ENCODE results near the gene SEMA3D. TPM values are rescaled to one million over a fixed set of nuclear protein-coding genes. Genes with fewer than 3 reads are reported as not detected.

The SEMA3D gene
- polyA plus RNA-seq, 1 donor from 2014 or later, result 1.6 TPM

GRCh38 chr7:85232068-85232467, 45.2 kb upstream of the SEMA3D start:
- no peak overlapping the region for H3K4me2 ChIP-seq (ENCODE audit: low read length)
- H4K20me1 ChIP-seq (ENCODE audit: insufficient read depth), result no peaks in the 10 kb centered on the region
- TF ChIP-seq EP300 (conservative IDR thresholded peaks at IDR 0.05; ENCODE audit: poor library complexity, severe bottlenecking) (no peak), EZH2 (IDR thresholded peaks at IDR 0.05; ENCODE audit: borderline replicate concordance, insufficient read depth, low read length, poor library complexity, severe bottlenecking) (no peak), SMC3 (conservative IDR thresholded peaks at IDR 0.05; ENCODE audit: poor library complexity) (no peak), TAF1 (IDR thresholded peaks at IDR 0.05; ENCODE audit: low read depth) (no peak), RAD21 (conservative IDR thresholded peaks at IDR 0.05) (no peak), MXI1 (conservative IDR thresholded peaks at IDR 0.05; ENCODE audit: poor library complexity, severe bottlenecking) (no peak), POLR2AphosphoS5 (IDR thresholded peaks at IDR 0.05) (no peak)
- TF ChIP-seq, protein P1, sequence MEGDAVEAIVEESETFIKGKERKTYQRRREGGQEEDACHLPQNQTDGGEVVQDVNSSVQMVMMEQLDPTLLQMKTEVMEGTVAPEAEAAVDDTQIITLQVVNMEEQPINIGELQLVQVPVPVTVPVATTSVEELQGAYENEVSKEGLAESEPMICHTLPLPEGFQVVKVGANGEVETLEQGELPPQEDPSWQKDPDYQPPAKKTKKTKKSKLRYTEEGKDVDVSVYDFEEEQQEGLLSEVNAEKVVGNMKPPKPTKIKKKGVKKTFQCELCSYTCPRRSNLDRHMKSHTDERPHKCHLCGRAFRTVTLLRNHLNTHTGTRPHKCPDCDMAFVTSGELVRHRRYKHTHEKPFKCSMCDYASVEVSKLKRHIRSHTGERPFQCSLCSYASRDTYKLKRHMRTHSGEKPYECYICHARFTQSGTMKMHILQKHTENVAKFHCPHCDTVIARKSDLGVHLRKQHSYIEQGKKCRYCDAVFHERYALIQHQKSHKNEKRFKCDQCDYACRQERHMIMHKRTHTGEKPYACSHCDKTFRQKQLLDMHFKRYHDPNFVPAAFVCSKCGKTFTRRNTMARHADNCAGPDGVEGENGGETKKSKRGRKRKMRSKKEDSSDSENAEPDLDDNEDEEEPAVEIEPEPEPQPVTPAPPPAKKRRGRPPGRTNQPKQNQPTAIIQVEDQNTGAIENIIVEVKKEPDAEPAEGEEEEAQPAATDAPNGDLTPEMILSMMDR (IDR thresholded peaks at IDR 0.05; ENCODE audit: poor library complexity, severe bottlenecking), result no peak
- TF ChIP-seq, protein P2, sequence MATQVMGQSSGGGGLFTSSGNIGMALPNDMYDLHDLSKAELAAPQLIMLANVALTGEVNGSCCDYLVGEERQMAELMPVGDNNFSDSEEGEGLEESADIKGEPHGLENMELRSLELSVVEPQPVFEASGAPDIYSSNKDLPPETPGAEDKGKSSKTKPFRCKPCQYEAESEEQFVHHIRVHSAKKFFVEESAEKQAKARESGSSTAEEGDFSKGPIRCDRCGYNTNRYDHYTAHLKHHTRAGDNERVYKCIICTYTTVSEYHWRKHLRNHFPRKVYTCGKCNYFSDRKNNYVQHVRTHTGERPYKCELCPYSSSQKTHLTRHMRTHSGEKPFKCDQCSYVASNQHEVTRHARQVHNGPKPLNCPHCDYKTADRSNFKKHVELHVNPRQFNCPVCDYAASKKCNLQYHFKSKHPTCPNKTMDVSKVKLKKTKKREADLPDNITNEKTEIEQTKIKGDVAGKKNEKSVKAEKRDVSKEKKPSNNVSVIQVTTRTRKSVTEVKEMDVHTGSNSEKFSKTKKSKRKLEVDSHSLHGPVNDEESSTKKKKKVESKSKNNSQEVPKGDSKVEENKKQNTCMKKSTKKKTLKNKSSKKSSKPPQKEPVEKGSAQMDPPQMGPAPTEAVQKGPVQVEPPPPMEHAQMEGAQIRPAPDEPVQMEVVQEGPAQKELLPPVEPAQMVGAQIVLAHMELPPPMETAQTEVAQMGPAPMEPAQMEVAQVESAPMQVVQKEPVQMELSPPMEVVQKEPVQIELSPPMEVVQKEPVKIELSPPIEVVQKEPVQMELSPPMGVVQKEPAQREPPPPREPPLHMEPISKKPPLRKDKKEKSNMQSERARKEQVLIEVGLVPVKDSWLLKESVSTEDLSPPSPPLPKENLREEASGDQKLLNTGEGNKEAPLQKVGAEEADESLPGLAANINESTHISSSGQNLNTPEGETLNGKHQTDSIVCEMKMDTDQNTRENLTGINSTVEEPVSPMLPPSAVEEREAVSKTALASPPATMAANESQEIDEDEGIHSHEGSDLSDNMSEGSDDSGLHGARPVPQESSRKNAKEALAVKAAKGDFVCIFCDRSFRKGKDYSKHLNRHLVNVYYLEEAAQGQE (IDR thresholded peaks at IDR 0.05; ENCODE audit: borderline replicate concordance), result no peak
- H3K79me2 ChIP-seq (replicated peaks; ENCODE audit: insufficient read depth, low read length), result no peaks in the 10 kb centered on the region
- H2AFZ ChIP-seq (ENCODE audit: low read depth, low read length), result no peak overlapping the region
- no peaks in the 10 kb centered on the region for H3F3A ChIP-seq (ENCODE audit: insufficient read depth, low read length, poor library complexity, severe bottlenecking)
- H3K9me3 ChIP-seq (ENCODE audit: low read length), result no peaks in the 10 kb centered on the region
- no peaks in the 10 kb centered on the region for H3K36me3 ChIP-seq (ENCODE audit: insufficient read depth, low read length)
- no peaks in the 10 kb centered on the region for H3K9me2 ChIP-seq (ENCODE audit: insufficient read depth, low read length)
- no peaks in the 10 kb centered on the region for H3K27me3 ChIP-seq (ENCODE audit: insufficient read depth, low read depth, low read length)
- no peak overlapping the region for H3K9ac ChIP-seq (ENCODE audit: low read length)
- H3K4me3 ChIP-seq (ENCODE audit: low read length), result no peak overlapping the region
- H3K27ac ChIP-seq (ENCODE audit: low read length), result no peak overlapping the region

GRCh38 chr7:85230623-85231022, 43.8 kb upstream of the SEMA3D start:
- H4K20me1 ChIP-seq (ENCODE audit: insufficient read depth), result no peaks in the 10 kb centered on the region
- no peak overlapping the region for H3K4me2 ChIP-seq (ENCODE audit: low read length)
- H3K27me3 ChIP-seq (ENCODE audit: insufficient read depth, low read depth, low read length), result no peaks in the 10 kb centered on the region
- no peaks in the 10 kb centered on the region for H3K36me3 ChIP-seq (ENCODE audit: insufficient read depth, low read length)
- H3F3A ChIP-seq (ENCODE audit: insufficient read depth, low read length, poor library complexity, severe bottlenecking), result no peaks in the 10 kb centered on the region
- TF ChIP-seq, protein P1 (IDR thresholded peaks at IDR 0.05; ENCODE audit: poor library complexity, severe bottlenecking), result no peak
- TF ChIP-seq EZH2 (IDR thresholded peaks at IDR 0.05; ENCODE audit: borderline replicate concordance, insufficient read depth, low read length, poor library complexity, severe bottlenecking) (no peak), RAD21 (conservative IDR thresholded peaks at IDR 0.05) (no peak), TAF1 (IDR thresholded peaks at IDR 0.05; ENCODE audit: low read depth) (no peak), EP300 (conservative IDR thresholded peaks at IDR 0.05; ENCODE audit: poor library complexity, severe bottlenecking) (no peak), POLR2AphosphoS5 (IDR thresholded peaks at IDR 0.05) (no peak), SMC3 (conservative IDR thresholded peaks at IDR 0.05; ENCODE audit: poor library complexity) (no peak)
- TF ChIP-seq, protein P2 (IDR thresholded peaks at IDR 0.05; ENCODE audit: borderline replicate concordance), result no peak
- no peak overlapping the region for H3K27ac ChIP-seq (ENCODE audit: low read length)
- no peaks in the 10 kb centered on the region for H3K9me3 ChIP-seq (ENCODE audit: low read length)
- H3K79me2 ChIP-seq (replicated peaks; ENCODE audit: insufficient read depth, low read length), result no peaks in the 10 kb centered on the region
- no peak overlapping the region for H3K4me3 ChIP-seq (ENCODE audit: low read length)
- no peaks in the 10 kb centered on the region for H3K9me2 ChIP-seq (ENCODE audit: insufficient read depth, low read length)
- H2AFZ ChIP-seq (ENCODE audit: low read depth, low read length), result no peak overlapping the region
- H3K9ac ChIP-seq (ENCODE audit: low read length), result no peak overlapping the region

Measured in neural cell (in vitro differentiated cells).